Right lung (tissue), 5 donors: Measurements from ENCODE around the gene CEACAM19. TPM values are rescaled to one million over a fixed set of nuclear protein-coding genes. Genes with fewer than 3 reads are reported as not detected.
"Not testable (repeated sequence)": the region's sequence is repeated elsewhere in the genome, so short reads cannot be mapped to it uniquely, and the experiment has no call there.

Source experiments
- DNase-seq, 2 donors: peaks; one replicate each; pipeline ENCODE4 v3.0.0-alpha.2; 2013
- polyA plus RNA-seq, 5 donors: library from polyadenylated mRNA; unstranded; fragments of 120-200 nt; gene quantifications; one replicate each; pipeline versions ENCODE4 v1.2.1 to v1.2.3, GENCODE V29; 2013; ENCODE audit warnings: inconsistent platforms in 1 of 5, low replicate concordance in 1 of 5; ENCODE audit not compliant: insufficient read length in 5 of 5, insufficient read depth in 1 of 5

Gene CEACAM19
- polyA plus RNA-seq, 5 donors, result 10.7 to 23.9 (median 15.8) TPM

DNA sequence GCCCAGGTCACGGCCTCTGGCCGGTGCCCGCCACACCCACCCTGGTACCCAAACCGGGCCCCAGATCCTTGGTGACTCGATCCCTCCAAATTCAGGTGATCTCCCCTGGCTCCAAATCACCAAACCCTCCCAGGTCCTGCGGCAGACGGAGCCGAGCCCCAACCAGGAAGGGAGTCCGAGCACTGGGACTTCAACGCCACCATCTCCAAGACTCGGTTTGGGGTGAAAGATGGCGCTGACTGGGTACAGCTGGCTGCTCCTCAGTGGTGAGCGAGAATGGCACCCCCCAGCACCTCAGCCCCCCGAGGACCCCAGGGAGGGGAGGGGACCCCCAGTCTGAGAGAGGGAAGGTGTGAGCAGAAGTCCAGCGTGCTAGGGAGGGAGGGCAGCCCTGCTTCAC, 29.9 kb downstream of the CEACAM19 start:
- DNase-seq, result no peak

DNA sequence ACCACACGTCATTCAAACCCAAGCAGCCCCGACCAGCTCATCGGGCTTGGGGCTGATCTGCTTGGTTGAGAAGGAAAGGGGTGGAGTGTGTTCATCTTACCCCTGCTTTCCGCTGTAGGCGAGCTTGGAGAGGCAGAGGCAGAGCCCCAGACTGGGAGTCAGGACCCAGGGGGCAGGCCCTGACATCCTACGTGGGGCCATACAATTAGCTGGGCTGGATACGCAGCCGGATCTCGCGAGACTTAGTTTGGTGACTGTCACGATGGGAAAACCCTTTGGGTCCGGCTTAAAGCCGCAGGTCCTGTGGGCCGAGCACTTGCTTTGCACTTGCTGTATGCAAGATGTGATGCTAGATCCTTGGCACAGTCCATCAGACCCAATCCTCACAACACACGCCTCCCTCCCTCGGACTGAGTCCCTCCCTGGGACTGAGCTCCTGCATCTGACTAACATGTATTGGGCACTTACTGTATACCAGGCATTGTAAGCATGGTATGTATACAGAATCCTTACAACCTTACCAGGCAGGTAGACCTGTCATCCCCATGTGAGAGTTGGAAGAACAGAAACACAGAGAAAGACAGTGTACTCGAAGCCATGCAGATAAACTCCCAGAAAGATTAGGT, 31.4 kb downstream of the CEACAM19 start:
- DNase-seq, result no peak

DNA sequence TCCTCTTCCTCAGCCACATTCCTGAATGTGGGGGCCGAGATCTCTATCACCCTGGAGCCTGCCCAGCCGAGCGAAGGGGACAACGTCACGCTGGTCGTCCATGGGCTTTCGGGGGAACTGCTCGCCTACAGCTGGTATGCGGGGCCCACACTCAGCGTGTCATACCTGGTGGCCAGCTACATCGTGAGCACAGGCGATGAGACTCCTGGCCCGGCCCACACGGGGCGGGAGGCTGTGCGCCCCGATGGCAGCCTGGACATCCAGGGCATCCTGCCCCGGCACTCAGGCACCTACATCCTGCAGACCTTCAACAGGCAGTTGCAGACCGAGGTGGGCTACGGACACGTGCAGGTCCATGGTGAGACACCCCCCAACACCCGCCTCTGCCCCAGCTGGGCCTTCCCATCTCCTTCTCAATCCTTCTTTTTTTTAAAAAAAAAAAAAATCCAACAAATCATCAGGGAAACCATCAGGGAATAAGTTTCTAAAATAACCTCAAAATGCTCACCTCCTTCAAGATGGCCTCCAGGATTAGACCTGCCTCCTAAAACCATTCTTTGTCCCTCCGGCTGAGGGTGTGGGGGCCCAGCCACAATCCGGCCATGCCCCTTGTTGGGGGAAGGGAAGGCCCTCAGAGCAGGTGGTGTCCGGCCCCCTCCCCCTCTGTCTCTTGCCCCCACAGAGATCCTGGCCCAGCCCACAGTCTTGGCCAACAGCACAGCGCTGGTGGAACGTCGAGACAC, 32.2 kb downstream of the CEACAM19 start:
- DNase-seq, result no peak

DNA sequence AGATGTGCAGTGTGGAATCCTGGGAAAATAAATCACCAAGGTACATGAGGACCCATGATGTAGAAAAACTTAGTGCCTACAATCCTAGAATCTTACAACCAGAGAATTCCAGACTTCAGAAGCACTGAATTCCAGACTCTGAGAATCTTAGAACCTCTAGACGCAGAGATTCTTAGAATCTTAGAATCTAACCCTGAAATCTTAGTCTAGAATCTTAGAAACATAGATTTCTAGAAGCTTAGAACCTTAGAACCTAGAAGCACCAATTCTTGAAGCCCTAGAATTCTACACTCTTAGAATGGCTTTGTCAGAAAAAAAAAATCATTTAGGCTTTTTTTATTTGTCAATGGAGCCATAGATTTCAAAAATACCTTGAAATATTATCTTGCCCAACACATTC, 33.7 kb downstream of the CEACAM19 start:
- no peak for DNase-seq

DNA sequence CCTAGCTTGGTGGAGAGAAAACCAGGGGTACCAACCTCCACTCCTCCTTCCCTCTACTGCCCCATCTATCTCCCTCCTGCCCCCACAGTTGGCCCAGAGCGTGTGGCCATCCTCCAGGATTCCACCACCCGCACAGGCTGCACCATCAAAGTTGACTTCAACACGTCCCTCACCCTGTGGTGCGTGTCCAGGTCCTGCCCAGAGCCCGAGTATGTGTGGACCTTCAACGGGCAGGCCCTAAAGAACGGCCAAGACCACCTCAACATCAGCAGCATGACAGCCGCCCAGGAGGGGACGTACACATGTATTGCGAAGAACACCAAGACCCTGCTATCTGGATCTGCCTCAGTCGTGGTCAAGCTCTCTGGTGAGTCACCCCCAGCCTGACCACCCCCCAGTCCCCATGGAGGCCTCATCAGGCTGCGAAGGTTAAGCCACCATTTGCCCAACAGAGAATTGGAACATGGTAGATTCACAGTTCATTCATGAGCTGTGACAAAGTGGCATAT, 34.3 kb downstream of the CEACAM19 start:
- DNase-seq, result no peak

DNA sequence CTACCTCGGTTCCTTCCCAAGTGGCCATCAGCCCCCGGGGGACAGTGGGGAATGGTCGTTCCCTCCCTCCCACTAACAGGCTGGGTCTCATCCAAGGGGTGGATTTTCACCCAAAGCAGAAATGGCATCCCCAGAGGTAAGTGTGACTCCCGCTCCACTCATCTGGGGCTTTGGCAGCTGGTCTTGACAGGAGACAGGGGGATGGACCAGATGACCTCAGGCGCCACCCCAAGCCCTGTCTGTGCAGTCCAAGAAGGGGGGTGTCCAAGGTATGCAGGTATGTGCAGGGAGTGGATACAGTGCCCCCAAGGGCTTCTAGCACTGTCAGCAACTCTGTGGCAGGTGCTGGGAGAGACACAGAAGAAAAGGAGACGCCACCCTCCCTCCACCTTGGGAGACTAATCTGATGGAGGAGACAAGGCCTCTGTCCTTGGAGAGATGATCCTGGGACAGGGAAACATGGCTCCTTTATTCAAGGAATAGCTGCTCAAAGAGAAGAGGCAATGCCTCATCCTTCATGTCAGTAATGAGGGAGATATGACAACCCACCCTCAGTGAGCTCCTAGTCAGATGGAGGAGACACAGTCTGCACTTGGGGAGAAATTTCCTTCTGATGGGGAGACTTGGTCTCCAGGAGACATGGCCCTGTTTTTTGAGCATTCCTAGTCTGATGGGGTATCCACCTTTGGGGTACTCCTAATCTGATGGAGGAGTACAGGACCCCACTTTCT, 35.4 kb downstream of the CEACAM19 start:
- DNase-seq, result no peak

DNA sequence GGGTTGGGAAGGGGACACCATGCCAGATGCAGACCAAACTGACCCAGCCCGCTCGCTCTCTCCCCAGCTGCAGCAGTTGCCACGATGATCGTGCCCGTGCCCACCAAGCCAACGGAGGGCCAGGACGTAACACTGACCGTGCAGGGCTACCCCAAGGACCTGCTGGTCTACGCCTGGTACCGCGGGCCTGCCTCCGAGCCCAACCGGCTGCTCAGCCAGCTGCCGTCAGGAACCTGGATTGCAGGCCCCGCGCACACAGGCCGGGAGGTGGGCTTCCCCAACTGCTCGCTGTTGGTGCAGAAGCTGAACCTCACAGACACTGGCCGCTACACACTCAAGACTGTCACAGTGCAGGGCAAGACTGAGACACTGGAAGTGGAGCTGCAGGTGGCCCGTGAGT, 36.5 kb downstream of the CEACAM19 start:
- no peak for DNase-seq

DNA sequence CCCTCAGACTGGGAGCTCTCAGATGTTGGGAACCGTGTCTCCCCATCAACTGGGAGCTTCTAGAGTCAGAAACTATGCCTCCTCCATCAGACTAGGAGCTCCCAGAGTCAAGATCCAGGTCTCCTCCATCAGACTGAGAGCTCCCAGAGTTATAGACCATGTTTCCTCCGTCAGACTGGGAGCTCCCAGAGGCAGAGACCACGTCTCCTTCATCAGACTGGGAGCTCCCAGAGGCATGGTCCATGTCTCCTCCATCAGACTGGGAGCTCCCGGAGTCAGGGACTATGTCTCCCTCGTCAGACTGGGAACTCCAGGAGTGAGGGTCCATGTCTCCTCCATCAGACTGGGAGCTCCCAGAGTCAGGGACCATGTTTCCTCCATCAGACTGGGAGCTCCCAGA, 37.7 kb downstream of the CEACAM19 start:
- no peak for DNase-seq

DNA sequence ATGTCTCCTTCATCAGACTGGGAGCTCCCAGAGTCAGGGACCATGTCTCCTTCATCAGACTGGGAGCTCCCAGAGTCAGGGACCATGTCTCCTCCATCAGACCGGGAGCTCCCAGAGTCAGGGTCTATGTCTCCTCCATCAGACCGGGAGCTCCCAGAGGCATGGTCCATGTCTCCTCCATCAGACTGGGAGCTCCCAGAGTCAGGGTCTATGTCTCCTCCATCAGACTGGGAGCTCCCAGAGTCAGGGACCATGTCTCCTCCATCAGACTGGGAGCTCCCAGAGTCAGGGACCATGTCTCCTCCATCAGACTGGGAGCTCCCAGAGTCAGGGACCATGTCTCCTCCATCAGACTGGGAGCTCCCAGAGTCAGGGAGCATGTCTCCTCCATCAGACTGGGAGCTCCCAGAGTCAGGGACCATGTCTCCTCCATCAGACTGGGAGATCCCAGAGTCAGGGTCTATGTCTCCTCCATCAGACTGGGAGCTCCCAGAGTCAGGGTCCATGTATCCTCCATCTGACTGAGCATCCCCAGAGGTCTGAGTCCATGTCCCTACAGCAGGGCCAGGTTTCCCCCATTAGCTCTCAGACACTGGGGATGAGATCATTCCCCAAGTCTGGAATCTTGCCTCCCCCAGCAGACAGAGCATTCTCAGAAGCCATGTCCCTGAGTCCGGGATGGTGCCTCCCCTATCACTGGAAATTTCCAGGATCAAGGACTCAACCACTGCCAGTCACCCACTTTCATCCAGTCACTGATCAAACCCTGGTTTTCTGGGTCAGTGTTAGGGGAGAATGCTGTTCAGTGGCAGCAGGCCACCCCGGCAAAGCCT, 38.4 kb downstream of the CEACAM19 start:
- DNase-seq, result not testable (repeated sequence)

DNA sequence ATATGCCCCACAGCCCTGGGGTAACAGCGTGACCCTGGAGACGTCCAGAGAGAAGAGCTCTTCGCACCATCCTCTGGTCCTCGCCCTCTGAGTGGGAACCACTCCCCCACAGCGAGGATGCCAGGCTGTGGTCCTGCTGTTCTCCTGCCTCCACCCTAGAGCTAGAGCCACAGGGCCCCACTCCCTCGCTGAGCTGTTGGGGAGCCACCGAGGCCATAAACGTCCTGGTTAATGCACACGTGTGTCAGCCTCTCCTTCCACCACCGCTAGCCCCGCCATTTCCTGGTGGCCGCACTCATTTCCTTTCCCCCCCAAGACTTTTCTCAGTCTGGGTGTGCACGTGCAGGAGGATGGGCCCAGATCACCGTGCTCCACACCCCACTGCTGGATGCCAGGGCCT, 39.2 kb downstream of the CEACAM19 start:
- DNase-seq, result no peak

DNA sequence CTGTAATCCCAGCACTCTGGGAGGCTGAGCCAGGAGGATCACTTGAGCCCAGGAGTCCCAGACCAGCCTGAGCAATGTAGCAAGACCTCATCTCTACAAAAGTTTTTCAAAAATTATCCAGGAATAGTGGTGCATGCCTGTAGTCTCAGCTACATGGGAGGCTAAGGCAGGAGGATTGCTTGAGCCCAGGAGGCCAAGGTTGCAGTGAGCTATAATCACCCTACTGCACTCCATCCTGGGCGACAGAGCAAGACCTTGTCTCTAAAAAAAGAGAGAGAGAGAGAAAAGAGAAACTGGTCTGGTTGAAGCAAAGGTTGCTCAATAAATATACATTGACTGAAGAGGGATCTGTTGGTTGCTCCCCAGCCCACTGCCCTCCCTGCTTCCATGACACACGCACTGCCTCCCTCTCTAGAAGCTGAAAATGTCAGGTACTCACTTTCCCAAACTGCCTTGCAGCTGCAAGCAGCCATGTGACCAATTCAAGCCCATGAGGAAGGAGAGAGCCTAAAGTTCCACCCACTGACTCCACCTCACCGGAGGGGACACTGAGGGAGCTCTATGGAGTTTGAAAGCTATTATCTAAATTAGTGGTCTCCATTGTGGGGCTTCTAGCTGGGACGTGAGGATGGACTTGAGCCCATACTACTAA, 41.7 kb downstream of the CEACAM19 start:
- no peak for DNase-seq

DNA sequence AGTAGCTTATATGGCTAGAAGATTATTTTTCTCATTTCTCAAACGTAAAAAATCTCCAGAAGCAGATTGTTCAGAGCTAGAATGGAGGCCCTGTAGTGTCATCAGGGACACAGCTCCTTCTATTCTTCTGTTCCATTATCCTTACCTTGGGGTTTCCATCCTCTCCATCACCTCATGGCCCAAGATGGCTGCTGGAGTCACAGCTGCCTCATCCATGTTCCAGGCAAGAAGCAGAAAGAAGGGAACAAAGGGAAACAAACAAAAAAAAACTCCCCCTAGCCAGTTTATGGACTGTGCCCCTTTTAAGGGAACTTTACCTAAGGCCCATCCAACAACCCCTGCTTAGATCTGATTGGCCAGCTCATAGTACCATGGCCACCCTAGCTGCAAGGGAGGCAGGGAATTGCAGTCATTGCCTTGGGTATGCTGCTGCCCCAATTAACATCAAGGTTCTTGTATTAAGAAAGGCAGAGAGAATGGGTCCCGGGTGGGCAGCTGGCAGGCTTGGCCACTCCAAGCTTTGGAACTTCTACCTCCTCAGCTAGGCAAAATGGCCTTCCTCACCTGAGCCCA, 43.4 kb downstream of the CEACAM19 start:
- DNase-seq, result no peak

DNA sequence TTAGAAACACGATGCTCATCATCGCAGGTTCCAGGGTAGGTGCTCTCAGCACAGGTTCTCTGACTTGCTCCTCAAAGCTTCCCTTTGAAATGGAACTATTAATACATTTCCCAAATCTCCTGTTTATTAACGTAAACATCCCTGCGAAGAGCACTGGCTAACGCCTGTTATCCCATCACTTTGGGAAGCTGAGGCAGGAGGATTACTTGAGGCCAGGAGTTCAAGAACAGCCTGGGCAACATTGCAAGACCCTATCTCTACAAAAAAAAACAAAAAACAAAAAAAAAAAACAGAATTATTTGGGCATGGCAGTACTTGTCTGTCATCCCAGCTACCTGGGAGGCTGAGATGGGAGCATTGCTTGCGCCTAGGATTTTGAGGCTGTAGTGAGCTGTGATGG, 46.3 kb downstream of the CEACAM19 start:
- no peak for DNase-seq

DNA sequence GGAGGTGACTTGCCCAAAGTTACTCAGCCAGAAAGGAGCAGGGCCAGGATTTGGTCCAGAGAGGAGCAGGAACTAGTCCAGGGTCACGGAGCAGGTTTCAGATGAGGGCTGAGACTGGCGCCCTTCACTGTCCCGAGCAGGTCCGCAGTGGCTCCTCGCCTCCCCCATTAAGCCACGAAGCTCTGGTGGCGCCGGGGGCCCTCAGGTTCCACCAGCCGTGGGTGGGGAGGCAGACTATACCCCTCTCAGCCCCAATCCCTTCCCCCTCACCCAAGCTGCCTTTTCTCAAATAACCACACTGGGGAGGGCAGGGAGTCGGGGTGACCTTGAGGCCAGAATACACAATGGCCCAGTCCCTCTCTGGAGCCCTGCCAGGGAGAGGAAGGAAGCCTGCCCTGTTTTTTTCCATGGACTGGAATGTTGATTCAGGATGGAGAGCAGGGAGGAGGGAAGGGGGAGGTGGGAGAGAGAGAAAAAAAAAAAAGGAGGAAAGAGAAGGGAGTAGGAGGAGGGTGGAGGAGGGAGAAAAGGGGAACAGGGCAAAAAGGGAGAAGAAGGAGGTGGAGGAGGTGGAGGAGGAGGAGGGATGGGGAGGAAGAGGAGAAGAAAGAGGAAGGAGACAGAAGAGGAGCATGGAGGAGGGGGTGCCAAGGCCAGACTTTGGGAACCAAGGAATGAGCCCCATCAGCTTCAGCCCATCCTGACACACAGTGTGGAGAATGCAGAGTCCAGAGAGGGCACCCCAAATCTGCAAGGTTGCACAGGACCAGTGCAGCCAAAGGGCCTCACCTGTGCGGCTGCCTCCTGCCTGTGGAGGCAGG, 47.4 kb downstream of the CEACAM19 start:
- DNase-seq, result peak; percentile 61 to 64

DNA sequence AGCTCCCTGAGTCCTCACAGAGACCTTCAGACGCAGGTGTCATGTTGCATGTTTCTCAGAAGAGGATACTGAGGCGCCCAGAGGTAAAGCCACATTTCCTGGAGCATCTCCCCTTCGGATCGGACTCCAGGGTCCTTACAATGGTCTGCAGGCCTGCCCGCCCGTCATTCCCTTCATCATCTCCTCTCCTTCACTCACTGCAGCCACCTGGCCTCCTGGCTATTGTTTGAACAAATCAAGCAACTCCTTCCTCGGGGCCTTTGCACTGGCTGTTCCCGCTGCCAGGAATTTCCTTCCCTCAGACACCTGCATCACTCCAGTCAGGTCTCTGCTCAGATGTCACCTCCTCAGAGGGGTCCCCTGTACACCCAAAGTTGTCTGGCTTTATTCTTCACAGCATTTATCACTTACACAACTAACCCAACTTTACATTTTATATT, 48.0 kb downstream of the CEACAM19 start:
- DNase-seq, result no peak

DNA sequence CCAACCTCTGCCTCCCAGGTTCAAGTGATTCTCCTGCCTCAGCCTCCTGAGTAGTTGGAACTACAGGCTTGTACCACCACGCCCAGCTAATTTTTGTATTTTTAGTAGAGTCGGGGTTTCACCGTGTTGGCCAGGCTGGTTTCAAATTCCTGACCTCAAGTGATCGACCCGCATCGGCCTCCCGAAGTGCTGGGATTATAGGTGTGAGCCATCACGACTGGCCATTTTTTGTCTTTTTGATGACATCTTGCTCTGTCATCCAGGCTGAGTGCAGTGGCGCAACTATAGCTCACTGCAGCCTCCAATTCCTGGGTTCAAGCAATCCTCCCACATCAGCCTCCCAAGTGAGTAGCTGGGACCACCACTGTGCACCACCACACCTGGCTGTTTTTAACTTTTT, 49.1 kb downstream of the CEACAM19 start:
- not testable (repeated sequence) for DNase-seq

DNA sequence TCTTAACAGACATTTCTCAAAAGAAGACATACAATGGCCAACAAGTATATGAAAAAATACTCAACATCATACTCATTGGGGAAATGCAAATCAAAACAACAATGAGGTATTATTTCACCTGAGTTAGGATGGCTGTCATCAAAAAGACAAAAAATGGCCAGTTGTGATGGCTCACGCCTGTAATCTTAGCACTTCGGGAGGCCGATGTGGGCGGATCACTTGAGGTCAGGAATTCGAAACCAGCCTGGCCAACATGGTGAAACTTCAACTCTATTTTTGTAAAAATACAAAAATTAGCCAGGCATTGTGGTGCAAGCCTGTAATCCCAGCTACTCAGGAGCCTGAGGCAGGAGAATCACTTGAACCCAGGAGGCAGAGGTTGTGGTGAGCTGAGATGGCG, 49.7 kb downstream of the CEACAM19 start:
- DNase-seq, result no peak

DNA sequence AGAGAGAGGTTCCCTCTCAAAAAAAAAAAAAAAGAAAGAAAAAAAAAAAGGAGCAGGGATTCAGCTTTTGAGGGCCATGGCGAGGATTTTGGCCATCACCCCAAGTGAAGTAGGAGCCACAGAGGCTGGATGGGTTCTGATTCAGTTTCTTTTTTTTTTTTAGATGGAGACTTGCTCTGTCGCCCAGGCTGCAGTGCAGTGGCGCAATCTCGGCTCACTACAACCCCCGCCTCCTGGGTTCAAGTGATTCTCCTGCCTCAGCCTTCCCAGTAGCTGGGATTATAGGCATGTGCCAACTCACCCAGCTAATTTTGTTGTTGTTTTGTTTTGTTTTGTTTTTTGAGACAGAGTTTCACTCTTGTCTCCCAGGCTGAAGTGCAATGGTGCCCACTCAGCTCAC, 50.1 kb downstream of the CEACAM19 start:
- not testable (repeated sequence) for DNase-seq

DNA sequence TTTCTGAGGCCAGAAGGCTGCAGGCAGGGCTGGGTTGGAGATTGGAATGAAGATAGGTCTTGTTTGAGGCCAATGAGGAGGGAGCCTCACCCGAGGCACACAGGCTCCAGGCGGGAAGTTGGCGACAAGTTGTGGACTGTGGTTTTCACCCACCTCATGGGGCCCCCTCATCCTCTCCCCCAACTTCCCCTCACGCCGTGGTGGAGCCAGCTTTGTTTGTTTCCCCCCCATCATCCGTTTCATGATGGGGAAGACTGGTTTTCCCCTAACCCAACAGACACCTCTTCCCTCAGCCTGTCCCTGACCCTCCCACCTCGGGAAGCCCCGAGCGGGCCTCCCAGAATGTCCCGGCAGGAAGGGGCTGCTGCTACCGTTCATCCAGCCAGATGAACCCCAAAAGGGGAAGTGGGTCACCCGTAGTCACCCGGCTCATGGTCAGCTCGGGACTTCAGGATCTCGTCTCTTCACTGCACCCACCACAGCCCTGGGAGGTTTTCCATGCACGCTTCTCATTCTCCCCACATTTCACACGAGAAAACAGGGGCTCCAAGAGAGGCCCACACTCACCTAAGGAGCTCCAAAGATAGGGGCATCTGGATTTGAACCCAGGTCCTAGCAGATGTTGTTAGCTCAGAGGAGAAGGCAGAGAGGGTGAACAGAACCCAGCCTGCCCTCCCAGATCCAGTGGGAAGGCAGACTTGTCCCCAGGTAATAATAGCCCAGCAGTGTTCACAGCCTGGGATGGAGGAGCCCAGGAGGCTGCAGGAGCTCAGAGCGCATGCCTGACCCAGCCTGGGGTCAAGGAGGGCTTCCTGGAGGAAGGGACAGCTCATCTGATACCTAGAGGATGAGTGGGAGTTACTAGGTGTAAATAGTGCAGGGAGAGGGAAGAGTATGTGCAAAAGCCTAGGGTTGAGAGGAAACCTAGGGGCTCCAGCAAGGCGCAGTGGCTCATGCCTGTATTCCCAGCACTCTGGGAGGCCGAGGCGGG, 51.1 kb downstream of the CEACAM19 start:
- no peak for DNase-seq
